ENCODE data around the gene TRIM49D1.
"Not testable (repeated sequence)": the region's sequence is repeated elsewhere in the genome, so short reads cannot be mapped to it uniquely, and the experiment has no call there.

DNA sequence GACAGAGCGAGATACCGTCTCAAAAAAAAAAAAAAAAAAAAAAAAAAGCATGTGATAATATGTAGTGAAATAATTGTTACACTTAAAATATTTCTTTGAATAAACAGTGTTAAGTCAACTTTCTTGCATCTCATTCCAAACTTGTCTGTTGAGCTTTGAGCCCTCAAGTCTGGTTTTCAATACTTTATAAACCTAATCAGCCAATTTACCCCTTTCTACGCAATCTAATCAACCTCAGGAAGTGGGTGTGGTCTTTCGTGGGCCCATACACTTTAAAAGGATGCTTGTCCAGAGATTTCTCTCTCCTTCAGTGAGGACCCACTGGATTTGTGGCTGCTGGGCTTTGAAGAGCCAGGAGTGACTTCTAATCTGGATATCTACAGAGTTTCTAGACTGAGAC, 43.7 kb upstream of the TRIM49D1 start, which contains the start of gene TRIM64:
- TF ChIP-seq, protein P1, sequence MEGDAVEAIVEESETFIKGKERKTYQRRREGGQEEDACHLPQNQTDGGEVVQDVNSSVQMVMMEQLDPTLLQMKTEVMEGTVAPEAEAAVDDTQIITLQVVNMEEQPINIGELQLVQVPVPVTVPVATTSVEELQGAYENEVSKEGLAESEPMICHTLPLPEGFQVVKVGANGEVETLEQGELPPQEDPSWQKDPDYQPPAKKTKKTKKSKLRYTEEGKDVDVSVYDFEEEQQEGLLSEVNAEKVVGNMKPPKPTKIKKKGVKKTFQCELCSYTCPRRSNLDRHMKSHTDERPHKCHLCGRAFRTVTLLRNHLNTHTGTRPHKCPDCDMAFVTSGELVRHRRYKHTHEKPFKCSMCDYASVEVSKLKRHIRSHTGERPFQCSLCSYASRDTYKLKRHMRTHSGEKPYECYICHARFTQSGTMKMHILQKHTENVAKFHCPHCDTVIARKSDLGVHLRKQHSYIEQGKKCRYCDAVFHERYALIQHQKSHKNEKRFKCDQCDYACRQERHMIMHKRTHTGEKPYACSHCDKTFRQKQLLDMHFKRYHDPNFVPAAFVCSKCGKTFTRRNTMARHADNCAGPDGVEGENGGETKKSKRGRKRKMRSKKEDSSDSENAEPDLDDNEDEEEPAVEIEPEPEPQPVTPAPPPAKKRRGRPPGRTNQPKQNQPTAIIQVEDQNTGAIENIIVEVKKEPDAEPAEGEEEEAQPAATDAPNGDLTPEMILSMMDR (IDR thresholded peaks at IDR 0.05; ENCODE audit: control extremely low read depth in 1 of 3, insufficient read depth in 1 of 3, low read depth in 1 of 3, low read length in 3 of 3): not testable (repeated sequence)
- not testable (repeated sequence) for TF ChIP-seq CBX8 (IDR thresholded peaks at IDR 0.05; ENCODE audit: borderline replicate concordance, low read depth, low read length); GABPA (IDR thresholded peaks at IDR 0.05; ENCODE audit: borderline replicate concordance, insufficient read depth, low read length); NRF1 (IDR thresholded peaks at IDR 0.05; ENCODE audit: low read depth, low read length); TEAD4 (IDR thresholded peaks at IDR 0.05; ENCODE audit: low read depth, low read length); POLR2AphosphoS5 (IDR thresholded peaks at IDR 0.05; ENCODE audit: low read depth, low read length); EZH2 (IDR thresholded peaks at IDR 0.05; ENCODE audit: low read depth, low read length, severe bottlenecking)
- TF ChIP-seq, protein P2, sequence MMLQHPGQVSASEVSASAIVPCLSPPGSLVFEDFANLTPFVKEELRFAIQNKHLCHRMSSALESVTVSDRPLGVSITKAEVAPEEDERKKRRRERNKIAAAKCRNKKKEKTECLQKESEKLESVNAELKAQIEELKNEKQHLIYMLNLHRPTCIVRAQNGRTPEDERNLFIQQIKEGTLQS (IDR thresholded peaks at IDR 0.05; ENCODE audit: insufficient read depth, low read depth, low read length): not testable (repeated sequence)
- TF ChIP-seq, protein P3, sequence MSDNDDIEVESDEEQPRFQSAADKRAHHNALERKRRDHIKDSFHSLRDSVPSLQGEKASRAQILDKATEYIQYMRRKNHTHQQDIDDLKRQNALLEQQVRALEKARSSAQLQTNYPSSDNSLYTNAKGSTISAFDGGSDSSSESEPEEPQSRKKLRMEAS (IDR thresholded peaks at IDR 0.05): not testable (repeated sequence)
